Neural cell (in vitro differentiated cells): ENCODE results near the gene DHX8.

Source experiments
- CTCF ChIP-seq: fragments of 450-650 bp; IDR thresholded peaks from 2 replicates; pipeline ENCODE4 v1.5.1; 2014; ENCODE audit warnings: antibody characterized with exemption, mild to moderate bottlenecking, moderate library complexity; ENCODE audit not compliant: poor library complexity, severe bottlenecking
- EZH2 ChIP-seq: fragments of 200-600, 300-800 bp; shearing (Covaris generic), sonication (generic); IDR thresholded peaks from 2 replicates; pipeline ENCODE4 v1.6.1; 2014; ENCODE audit warnings: antibody characterized with exemption, low read length, borderline replicate concordance, mild to moderate bottlenecking; ENCODE audit not compliant: insufficient read depth, poor library complexity, severe bottlenecking

GRCh38 chr17:43468691-43469139 is 15.1 kb upstream of the DHX8 start:
- no peak for TF ChIP-seq CTCF
- no peak for TF ChIP-seq EZH2
